Measurements from ENCODE around the gene FAR2. TPM values are rescaled to one million over a fixed set of nuclear protein-coding genes. Genes with fewer than 3 reads are reported as not detected.

The FAR2 gene
- total and polyA plus RNA-seq, 2 of the 13 experiments (the other 11 are each of a cell fraction or from before 2014, with no cell fraction given) = not detected

DNA sequence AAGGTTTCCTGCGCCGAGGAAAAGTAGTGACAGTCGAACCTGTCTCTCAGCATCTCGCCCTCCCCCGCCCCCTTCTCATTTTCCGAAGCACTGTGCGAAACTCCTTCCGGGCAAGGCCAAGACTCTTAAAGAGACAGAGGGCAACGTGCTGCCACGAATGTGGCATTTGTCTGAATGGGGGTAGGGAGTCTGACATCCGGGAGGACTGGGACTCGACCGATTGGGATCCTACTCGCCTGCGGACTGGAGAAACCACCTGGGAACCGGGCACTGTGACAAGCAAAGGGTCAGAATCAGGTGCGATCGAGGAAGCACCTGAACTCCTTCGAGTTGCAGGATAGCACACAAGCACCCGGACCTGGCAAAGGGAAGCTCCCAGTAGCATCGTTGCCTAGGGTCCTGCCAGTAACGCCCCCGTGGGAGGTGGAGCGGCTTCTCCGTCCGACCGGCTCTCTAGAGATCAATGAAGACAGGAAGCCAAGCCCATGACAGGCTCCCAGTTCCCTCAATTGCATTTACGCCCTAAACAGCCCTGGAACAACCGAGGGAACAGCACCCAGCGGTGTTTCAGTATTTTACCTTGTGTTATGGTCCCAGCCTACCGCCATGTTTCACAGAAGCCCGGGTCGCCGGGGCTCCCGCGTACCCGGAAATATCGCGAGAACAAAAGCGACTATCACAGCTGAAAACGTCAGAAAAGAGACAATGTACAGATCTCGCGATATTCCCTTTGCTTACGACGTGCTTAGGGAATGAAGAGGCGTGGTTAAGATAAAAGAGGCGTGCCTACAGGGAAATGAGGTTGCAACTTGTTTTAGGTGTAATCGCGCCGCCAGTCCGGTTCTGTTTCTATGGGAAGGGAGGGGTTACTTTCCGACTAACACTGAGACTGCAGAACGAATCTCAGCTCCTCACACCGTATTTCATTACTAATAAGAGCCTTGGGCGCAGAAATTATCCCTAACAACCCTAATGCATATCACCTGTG lies 231.8 kb downstream of the FAR2 start, which contains the start of gene ERGIC2 (continued):
- peak; percentile 96; the same call in 1 of the 2 replicates for TF ChIP-seq ARNT2 (CRISPR knock-in tag; IDR thresholded peaks at IDR 0.05; ENCODE audit: low read depth)
- no peak for TF ChIP-seq ZNF235 (CRISPR knock-in tag; IDR thresholded peaks at IDR 0.05; ENCODE audit: borderline replicate concordance)
- 0 out of 2 replicates have a peak, but pooled peaks have one; percentile 19 for TF ChIP-seq HMG20A (CRISPR knock-in tag; IDR thresholded peaks at IDR 0.05; ENCODE audit: borderline replicate concordance)
- TF ChIP-seq, protein P1, sequence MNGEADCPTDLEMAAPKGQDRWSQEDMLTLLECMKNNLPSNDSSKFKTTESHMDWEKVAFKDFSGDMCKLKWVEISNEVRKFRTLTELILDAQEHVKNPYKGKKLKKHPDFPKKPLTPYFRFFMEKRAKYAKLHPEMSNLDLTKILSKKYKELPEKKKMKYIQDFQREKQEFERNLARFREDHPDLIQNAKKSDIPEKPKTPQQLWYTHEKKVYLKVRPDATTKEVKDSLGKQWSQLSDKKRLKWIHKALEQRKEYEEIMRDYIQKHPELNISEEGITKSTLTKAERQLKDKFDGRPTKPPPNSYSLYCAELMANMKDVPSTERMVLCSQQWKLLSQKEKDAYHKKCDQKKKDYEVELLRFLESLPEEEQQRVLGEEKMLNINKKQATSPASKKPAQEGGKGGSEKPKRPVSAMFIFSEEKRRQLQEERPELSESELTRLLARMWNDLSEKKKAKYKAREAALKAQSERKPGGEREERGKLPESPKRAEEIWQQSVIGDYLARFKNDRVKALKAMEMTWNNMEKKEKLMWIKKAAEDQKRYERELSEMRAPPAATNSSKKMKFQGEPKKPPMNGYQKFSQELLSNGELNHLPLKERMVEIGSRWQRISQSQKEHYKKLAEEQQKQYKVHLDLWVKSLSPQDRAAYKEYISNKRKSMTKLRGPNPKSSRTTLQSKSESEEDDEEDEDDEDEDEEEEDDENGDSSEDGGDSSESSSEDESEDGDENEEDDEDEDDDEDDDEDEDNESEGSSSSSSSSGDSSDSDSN (CRISPR knock-in tag; IDR thresholded peaks at IDR 0.05) = 0 out of 2 replicates have a peak, but pooled peaks have one; percentile 27
- TF ChIP-seq KMT2A (CRISPR knock-in tag; IDR thresholded peaks at IDR 0.05) = peak; percentile 45
- peak; percentile 61; the same call in 1 of the 2 replicates for TF ChIP-seq HOXA3 (CRISPR knock-in tag; IDR thresholded peaks at IDR 0.05)
- TF ChIP-seq ELF4 (CRISPR knock-in tag; IDR thresholded peaks at IDR 0.05; ENCODE audit: borderline replicate concordance) = peak; percentile 55; the same call in 1 of the 2 replicates
- TF ChIP-seq MAFF (IDR thresholded peaks at IDR 0.05; ENCODE audit: low read depth, low read length) = no peak
- TF ChIP-seq SPEN (CRISPR knock-in tag; IDR thresholded peaks at IDR 0.05; ENCODE audit: low read depth) = peak; percentile 59; the same call in 1 of the 2 replicates
- 0 out of 2 replicates have a peak, but pooled peaks have one; percentile 44 for TF ChIP-seq TOE1 (CRISPR knock-in tag; IDR thresholded peaks at IDR 0.05)
- TF ChIP-seq, protein P2, sequence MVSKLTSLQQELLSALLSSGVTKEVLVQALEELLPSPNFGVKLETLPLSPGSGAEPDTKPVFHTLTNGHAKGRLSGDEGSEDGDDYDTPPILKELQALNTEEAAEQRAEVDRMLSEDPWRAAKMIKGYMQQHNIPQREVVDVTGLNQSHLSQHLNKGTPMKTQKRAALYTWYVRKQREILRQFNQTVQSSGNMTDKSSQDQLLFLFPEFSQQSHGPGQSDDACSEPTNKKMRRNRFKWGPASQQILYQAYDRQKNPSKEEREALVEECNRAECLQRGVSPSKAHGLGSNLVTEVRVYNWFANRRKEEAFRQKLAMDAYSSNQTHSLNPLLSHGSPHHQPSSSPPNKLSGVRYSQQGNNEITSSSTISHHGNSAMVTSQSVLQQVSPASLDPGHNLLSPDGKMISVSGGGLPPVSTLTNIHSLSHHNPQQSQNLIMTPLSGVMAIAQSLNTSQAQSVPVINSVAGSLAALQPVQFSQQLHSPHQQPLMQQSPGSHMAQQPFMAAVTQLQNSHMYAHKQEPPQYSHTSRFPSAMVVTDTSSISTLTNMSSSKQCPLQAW (CRISPR knock-in tag; IDR thresholded peaks at IDR 0.05) = peak; percentile 51; the same call in 1 of the 2 replicates
- TF ChIP-seq ZNF761 (CRISPR knock-in tag; conservative IDR thresholded peaks at IDR 0.05) = 0 out of 2 replicates have a peak, but pooled peaks have one; percentile 61
- TF ChIP-seq, protein P3, sequence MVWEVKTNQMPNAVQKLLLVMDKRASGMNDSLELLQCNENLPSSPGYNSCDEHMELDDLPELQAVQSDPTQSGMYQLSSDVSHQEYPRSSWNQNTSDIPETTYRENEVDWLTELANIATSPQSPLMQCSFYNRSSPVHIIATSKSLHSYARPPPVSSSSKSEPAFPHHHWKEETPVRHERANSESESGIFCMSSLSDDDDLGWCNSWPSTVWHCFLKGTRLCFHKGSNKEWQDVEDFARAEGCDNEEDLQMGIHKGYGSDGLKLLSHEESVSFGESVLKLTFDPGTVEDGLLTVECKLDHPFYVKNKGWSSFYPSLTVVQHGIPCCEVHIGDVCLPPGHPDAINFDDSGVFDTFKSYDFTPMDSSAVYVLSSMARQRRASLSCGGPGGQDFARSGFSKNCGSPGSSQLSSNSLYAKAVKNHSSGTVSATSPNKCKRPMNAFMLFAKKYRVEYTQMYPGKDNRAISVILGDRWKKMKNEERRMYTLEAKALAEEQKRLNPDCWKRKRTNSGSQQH (CRISPR knock-in tag; IDR thresholded peaks at IDR 0.05; ENCODE audit: low read depth) = 0 out of 2 replicates have a peak, but pooled peaks have one; percentile 62
- 0 out of 2 replicates have a peak, but pooled peaks have one; percentile 30 for TF ChIP-seq ZBTB20 (CRISPR knock-in tag; IDR thresholded peaks at IDR 0.05; ENCODE audit: borderline replicate concordance, low read depth)
- TF ChIP-seq ZNF7 (CRISPR knock-in tag; IDR thresholded peaks at IDR 0.05) = no peak
- peak; percentile 94 for TF ChIP-seq KAT8 (CRISPR knock-in tag; IDR thresholded peaks at IDR 0.05)
- TF ChIP-seq ZZZ3 (CRISPR knock-in tag; IDR thresholded peaks at IDR 0.05; ENCODE audit: borderline replicate concordance) = peak; percentile 66; the same call in 1 of the 2 replicates
- TF ChIP-seq CEBPG (CRISPR knock-in tag; IDR thresholded peaks at IDR 0.05) = peak; percentile 43; the same call in 1 of the 2 replicates
- peak; percentile 96 for TF ChIP-seq GATAD1 (CRISPR knock-in tag; IDR thresholded peaks at IDR 0.05)
- TF ChIP-seq CREB1 (IDR thresholded peaks at IDR 0.05) = peak; percentile 86
- peak; percentile 97 for TF ChIP-seq CREB1 (CRISPR knock-in tag; IDR thresholded peaks at IDR 0.05)
- peak; percentile 72 for TF ChIP-seq PHF8 (CRISPR knock-in tag; IDR thresholded peaks at IDR 0.05)
- peak; percentile 78; the same call in 1 of the 2 replicates for TF ChIP-seq ZNF652 (CRISPR knock-in tag; IDR thresholded peaks at IDR 0.05; ENCODE audit: borderline replicate concordance, low read depth)
- peak; percentile 39; the same call in 1 of the 2 replicates for TF ChIP-seq KDM4B (CRISPR knock-in tag; IDR thresholded peaks at IDR 0.05)
- no peak for TF ChIP-seq ZNF337 (CRISPR knock-in tag; IDR thresholded peaks at IDR 0.05; ENCODE audit: borderline replicate concordance, low read depth)
